Left renal cortex interstitium (tissue), 4 donors: ENCODE measurements around the gene KLHL12. TPM values are rescaled to one million over a fixed set of nuclear protein-coding genes. Genes with fewer than 3 reads are reported as not detected.

Source experiments
- DNase-seq, 4 donors: peaks; one replicate each; pipeline ENCODE4 v3.0.0-alpha.2; 2013; ENCODE audit warnings: low read depth in 4 of 4, low spot score in 2 of 4, missing footprints in 1 of 4
- polyA plus RNA-seq, 4 donors: library from polyadenylated mRNA; unstranded; fragments of 120-200 nt; gene quantifications; one replicate each; pipeline ENCODE4 v1.2.1, GENCODE V29; 2013; ENCODE audit not compliant: insufficient read length in 4 of 4

The KLHL12 gene
- 10 to 100 TPM; 34.4 to 45.8 (median 40.7) TPM for polyA plus RNA-seq

DNA sequence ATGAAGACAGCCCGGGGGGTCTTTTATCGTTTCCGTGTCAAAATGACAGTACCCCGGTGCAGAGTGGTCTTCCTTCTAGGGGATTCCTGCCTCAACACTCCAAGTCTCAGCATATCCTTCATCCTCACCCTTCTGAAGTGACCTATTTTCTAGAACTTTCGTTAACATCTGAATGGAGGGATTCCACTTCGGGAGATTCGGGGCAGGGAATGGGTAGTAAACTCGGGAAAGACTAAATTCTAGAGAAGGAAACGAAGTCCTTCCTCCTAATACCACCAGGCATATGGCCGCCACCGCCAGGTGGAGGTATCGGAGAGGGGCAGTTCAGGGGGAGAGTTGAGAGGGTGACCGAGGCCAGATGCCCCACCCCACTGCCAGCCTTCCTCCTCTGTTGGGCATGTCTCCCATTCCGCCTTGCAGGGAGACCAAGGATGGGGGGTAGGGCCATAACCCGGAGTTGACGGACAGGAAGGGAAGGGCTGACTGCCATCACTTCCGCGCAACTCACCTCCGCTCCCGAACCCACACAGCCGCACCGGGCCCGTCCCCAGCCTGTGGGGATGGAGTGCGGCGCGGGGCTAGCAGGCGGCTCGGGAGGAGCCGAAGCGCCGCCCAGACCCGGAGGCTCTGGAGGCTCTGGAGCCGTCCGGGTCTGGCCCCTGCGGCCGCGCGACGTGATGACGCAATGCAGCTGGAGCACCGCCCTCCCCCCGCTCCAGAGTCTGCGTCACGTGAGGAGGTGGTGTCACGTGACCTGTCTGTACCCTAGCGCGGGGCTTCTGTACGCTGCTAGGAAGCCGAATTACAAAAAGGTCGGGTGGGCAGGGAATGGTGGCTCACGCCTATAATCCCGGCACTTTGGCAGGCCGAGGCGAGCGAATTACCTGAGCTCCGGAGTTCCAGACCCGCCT, at the start of gene KLHL12:
TSS of gene KLHL12 (minus strand) at position 654 of the 911 bp plus-strand sequence. CDS start 2,072 bp downstream, outside the sequence.
- DNase-seq, result peak; percentile 90 to 94 (median 92)

GRCh38 chr1:202976633-202977032, 49.6 kb upstream of the KLHL12 start:
- no peak for DNase-seq

GRCh38 chr1:202974856-202975255, 47.8 kb upstream of the KLHL12 start:
- no peak for DNase-seq

GRCh38 chr1:202972046-202972445, 45.0 kb upstream of the KLHL12 start:
- DNase-seq, result no peak

GRCh38 chr1:202968895-202969295, 41.9 kb upstream of the KLHL12 start:
- DNase-seq, result no peak

GRCh38 chr1:202968351-202968750, 41.3 kb upstream of the KLHL12 start:
- no peak for DNase-seq

DNA sequence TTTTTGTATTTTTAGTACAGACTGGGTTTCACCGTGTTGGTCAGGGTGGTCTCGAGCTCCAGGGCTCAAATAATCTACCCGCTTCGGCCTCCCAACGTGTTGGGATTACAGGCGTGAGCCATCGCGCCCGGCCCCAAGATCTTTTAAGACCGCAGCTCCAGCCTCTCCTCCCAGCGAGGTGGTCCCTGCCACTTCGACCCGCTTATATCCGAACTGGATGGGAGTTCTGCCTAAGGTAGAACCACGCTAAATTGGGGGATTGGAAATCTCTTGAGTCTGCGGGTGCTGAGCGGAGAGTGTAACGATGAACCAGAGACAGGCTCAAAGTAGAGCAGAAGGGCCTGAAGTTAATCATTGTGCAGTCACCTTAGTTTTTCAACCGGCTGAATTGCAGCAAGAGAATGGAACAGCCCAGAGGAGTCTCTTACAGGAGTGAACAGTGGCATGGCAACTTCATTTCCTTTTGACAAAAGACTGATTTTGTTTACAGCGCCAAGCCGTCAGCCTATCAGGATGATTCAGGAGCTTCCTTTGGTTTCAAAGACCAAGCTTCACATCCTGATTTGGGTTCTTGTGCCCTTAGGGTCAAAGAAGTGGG, 40.7 kb upstream of the KLHL12 start:
- no peak for DNase-seq

DNA sequence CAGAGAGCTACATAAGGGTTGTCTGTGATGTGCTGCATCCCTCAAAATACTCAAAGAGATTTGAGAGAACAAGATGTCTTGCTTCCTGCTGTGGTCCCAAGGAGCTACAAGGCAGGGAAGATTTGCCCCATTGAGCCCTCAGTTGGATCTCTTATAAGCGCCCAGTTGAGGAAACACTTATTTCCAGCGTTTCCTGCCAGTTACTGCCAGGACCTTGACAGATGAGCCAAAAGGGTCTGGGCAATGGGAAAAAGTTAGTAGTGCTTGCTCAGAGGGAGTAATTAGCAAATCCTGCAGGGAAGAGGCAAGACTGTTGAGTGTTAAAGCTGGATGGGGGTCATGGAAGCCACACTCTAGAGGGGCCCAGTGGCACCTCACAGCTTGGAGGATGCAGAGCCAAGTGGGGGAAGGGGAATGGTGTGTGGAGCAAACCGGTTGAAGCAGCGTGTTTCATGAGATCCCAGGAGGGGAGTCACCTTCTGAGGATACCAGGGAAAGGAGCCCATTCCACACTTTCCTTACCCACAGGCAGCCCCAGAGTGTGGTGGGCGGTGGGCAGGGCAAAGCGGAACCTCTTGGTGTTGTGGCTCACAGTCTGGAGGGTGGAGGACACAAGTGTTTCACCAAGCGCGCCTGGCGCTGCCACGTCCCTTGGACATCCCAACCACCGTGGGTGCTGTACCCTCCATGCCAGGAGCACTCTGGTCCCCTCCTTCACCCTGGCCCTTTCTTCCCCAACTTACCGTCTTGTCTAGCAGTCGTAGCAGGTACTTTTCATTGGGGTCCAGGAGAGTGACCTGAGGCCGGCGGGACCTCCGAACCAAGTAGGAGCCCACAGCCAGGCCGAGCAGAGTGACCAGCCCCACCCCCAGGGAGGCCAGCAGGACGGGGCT, 39.2 kb upstream of the KLHL12 start:
- DNase-seq, result no peak

DNA sequence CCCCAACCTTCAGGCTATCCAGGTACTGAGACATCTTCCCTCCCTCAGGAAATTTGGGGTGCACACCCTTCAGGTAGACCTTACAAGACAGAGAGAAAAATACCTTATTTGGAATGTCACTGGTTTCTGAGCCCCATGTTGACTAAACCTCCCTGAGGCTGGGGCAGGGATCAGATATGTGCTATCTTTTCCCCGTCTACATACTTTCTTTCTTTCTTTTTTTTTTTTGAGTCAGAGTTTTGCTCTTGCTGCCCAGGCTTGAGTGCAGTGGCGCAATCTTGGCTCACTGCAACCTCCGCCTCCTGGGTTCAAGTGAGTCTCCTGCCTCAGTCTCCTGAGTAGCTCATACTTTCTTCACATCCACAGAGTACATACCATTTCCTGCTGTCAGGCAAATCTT, 38.4 kb upstream of the KLHL12 start:
- no peak for DNase-seq

GRCh38 chr1:202964791-202965410, 37.9 kb upstream of the KLHL12 start:
- DNase-seq, result no peak

DNA sequence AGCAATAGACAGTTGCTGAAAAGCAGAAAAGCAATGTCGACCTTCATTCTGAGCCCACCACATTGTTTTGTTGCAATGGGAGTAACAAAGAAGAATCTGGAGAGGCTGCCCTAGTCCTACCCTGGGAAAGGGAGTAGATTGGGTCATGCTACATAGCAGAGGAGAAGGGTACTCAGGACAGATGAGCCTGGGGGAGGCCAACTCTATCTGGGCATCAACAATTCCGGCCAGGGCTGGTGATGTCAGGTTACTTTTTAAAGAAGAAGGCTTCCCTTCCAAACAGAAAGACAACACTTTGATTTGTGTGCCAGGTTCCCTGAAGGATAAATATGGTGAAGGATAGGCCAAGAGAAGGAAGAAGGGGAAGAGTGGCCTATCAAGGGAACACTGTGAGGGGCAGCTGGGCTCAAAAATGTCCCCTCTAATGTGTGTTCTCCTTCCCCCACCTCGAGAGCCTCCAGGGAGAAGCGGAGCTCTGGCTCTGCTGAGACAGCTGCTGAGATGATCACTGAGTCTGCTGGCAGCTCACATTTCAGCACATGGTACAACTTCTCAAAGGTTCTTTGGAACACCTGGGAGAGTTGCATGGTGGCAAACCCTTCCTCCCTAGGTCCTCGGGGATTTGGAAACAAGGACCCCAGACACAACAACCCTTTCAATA, 34.3 kb upstream of the KLHL12 start:
- no peak for DNase-seq

DNA sequence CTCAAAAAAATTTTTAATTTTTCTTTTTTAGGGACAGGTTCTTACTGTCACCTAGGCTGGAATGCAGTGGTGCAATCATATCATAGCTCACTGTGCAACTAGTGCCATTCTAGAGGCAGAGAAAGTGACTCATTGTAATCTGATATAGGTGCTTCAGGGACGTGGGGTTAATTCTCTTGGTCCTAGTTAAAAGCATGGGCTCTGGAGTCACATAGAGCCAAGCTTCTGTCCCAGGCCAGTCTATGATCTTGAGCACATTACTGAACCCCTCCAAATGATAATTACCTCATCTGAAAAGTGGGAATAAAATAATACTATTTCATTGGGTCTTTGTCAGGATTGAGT, 32.2 kb upstream of the KLHL12 start:
- DNase-seq, result no peak

GRCh38 chr1:202958544-202959275, 31.7 kb upstream of the KLHL12 start:
- no peak for DNase-seq

DNA sequence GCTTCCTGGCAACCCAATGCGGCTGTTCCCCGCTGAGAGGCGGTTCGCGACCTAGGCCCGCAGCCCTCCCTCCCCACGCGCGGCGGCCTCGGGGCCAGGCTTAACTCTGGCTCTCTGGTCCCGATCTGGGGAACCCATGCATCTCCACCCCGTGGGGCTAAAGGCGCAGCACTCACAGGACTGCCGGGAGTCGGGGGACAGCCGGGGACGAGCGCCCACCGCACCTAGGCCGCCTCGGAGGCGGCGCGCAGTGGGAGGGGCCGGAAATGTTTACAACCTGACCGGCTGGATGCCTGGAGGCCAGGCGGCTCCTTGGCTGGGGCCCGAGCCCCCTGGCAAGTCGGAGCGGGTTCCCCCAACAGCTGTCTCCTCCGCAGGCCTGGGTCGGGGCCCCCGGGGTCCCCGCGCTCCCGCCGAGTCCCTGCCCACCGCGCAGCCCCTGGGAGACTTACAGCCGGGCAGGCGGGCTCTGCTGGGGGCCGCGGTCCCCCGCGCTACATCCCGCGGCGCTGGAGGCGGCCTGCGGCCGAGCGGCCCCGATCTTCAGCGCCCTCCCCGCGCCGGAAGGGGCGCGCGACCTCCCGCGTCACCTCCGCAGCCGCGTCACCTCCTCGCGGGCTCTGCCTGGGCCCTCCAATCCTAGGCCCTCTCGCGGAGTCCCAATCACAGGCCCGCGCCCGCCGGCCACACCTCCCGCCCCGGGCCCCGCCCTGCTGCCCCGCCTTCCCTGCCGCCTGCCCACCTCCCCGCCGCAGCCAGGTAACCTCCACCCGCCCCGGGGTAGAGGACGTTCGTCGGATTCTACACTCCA, 30.9 kb upstream of the KLHL12 start, which contains the start of gene ADIPOR1:
TSS of gene ADIPOR1 (minus strand) at position 580 of the 811 bp plus-strand sequence. CDS start 7,242 bp downstream, outside the sequence.
- DNase-seq, result peak in 3 of 4 donors; percentile 64 to 70 (median 68)

DNA sequence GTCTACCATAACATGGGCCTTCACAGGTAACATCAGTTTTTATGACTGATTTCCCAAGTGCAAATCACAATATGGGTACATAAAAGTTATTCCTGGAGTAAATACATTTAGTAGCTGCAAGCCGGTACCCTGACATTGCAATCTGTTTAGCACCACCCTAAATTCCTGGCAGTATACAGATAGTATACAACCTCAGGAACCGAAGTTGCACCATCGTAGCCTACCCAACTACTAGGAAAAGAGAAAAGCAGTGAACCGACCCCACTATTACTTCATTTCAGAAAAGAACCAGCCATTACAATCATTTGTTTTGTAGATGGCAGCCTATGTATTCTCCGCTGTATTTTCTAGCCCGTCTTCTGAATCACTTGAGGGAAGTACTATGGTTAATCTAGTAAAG, 29.9 kb upstream of the KLHL12 start:
- no peak for DNase-seq

DNA sequence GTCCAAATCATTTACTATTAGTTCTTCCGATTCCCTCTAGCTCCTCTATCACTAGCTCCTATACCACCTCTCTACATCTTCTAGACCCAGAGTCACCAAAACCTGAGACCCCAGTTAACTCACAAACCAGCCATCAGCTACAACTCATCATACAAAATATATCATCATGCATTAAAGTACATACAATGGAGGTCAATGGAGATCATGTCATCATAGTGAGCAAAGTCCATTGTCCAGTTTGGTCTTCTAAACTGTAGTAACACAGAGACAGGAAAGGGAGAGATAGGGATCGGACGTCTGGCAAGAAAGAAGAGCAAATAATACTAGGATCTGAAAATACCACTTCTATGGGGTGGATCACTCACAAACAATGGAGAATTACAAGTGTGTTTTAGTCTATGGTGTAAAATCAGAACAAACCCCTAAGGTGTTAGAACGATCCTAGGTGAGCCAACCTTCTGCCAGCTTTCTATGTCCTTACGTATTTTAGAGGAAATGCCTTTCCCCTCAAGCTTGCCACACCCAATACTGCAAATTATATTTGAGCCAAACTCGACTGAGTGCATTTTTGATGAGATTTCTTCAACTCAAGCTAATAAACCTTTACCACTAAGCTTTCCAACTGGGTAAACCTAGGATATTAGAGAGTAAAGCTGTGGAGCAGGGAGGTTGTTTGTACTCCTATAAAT, 27.2 kb upstream of the KLHL12 start:
- no peak for DNase-seq

DNA sequence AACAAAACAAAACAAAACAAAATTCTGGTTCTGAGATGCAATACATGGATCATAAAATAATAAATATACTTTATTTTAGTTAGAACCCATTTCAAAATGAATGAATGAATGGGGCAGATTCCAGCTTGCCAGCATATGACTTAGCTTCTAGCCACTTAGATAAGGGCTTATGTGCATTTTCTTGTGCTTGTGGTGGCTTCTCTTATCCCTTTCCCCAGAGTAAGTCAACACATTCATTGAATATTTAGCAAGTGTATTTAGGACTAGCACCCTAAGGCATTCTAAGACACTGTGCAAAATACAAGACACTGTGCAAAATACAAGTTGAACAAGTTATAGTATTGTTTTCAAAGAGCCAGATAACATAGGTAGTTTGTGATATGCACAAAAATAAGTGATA, 26.4 kb upstream of the KLHL12 start:
- DNase-seq, result no peak

- DNase-seq, result no peak
These were observed 25.8 kb upstream of the KLHL12 start for GRCh38 chr1:202952818-202953217.
